ENCODE data around the gene FGFR4. TPM values are rescaled to one million over a fixed set of nuclear protein-coding genes. Genes with fewer than 3 reads are reported as not detected.

The FGFR4 gene
- total RNA-seq: 7.2 and 198 TPM in 2 replicates

GRCh38 chr5:177086654-177087397, at the start of gene FGFR4:
TSS of gene FGFR4 (plus strand) at chr5:177086915. CDS start at chr5:177089603, 2,688 bp downstream.

GRCh38 chr5:177133096-177133852, 46.6 kb downstream of the FGFR4 start, which contains the start of gene NSD1:
TSS of gene NSD1 (plus strand) at chr5:177133773. CDS start at chr5:177135104, 1,331 bp downstream.

Other genes with a start within 250 kb of the FGFR4 start
- not detected in 2 replicates for gene HK3, start 187.6 kb upstream of the FGFR4 start, total RNA-seq
- gene UIMC1, start 80.1 kb upstream of the FGFR4 start, total RNA-seq: 18.6 and 26.3 TPM in 2 replicates
- 5.9 and 13.9 TPM in 2 replicates for gene ZNF346, start 64.2 kb upstream of the FGFR4 start, total RNA-seq
- 22.8 and 24.0 TPM in 2 replicates for gene NSD1, start 46.9 kb downstream of the FGFR4 start, total RNA-seq
- 20.2 and 45.6 TPM in 2 replicates for gene RAB24, start 216.8 kb downstream of the FGFR4 start, total RNA-seq
- 69.7 and 176 TPM in 2 replicates for gene PRELID1, start 216.9 kb downstream of the FGFR4 start, total RNA-seq
- 21.7 and 30.7 TPM in 2 replicates for gene MXD3, start 225.0 kb downstream of the FGFR4 start, total RNA-seq

Data from epithelial cell of alveolus of lung (primary cell).